ENCODE measurements around the gene IFNG.

Gene IFNG

DNA sequence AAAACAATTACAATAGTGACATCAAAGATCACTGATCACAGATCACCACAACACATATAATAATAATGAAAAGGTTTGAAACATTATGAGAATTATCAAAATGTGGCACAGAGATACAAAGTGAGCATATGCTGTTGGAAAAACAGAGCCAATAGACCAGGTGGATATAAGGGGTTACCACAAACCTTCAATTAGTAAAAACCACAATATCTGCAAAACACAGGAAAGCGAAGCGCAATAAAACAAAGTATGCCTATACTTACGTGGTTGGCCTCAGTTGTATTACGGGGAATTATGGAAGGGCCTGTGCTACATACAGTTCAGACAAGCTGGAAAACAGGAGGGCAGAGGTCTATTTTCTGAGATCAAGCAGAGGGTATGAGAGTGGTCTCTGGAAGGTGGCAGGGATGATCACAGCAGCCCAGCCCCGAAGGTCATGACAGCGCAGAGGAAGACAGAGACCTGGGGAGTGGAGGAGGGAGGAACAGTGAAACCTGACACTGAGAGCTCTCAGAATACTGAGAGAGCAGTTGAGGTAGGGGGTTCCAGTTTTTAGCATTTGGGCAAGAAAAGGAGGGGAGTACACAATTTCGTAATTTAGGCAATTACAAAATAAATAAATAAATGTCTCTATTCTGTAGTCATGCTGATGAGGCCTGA lies 41.3 kb downstream of the IFNG start:
- in situ Hi-C loops (cut with MboI; ENCODE audit: low sequenced_read_pairs) = no loop called here

DNA sequence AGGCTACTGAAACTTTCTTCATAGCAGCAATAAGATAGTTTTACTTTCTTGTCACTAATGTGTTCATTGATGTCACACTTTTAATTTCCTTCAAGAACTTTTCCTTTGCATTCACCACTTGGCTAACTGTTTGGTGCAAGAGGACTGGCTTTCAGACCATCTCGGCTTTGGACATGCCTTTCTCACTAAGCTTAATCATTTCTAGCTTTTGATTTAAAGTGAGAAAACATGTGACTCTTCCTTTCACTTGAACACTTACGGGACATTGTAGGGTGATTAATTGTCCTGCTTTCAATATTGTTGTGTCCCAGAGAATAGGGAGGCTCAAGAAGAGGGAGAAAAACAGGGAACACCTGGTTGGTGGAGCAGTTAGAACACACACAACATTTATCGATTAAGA lies 41.9 kb downstream of the IFNG start:
- in situ Hi-C loops (cut with MboI; ENCODE audit: low sequenced_read_pairs) = no loop called here

DNA sequence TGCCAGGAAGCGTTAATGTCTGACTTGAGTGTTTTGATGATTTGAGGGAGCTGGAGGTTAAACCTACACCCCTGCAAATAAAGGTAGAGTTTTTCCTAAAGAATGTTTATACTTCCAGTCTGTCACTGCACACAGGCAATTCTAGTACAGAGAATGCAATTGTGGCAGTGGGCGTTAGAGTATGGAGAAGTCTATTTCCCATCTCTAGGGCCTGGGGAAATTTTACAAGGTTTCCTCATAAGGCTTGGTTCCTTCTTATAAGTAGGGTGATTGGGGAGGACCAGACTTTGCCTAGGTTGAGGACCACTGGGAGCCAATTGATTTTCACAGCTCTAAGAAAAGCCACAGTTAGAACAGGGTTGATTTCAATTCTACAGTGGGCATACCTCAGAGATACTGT lies 44.3 kb downstream of the IFNG start:
- in situ Hi-C loops (cut with MboI; ENCODE audit: low sequenced_read_pairs) = no loop called here

DNA sequence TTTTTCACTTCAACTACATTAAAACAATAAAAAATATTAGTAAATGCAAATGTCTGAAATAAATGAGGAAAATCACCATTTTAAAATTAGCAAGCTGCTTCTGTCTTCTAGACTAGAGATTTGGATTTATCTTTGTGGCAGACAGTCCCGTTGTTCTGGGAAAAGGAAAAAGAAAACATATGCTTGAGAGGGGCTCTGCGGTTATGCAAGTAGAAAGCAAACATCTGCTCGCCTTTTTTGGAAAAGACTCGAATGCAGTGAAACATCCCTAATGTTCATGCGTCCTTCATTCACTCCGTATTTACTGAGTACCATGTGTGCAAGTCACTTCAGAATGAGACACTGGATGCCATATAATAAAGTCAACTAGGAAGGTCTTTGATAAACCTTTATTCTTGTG lies 44.9 kb downstream of the IFNG start:
- in situ Hi-C loops (cut with MboI; ENCODE audit: low sequenced_read_pairs) = no loop called here

DNA sequence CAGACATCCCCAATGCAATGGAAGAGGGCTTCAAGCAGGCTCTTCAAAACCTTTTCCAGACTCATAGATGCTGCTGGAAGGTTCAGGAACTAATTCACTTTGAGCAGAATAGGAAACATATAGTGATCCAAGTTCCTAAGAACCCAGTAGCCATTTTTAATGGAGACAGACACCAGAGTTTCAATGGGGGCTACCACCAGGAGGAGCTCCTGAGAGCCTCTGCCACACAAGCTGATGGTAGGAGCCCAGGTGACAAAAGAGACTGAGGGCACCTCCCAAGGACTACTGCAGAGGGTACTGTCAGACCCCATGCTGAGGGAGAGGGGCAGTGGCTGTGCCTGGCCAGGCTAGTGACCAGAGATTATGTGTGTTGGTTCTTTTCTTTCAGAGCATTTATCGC lies 45.9 kb downstream of the IFNG start:
- in situ Hi-C loops (cut with MboI; ENCODE audit: low sequenced_read_pairs) = no loop called here

DNA sequence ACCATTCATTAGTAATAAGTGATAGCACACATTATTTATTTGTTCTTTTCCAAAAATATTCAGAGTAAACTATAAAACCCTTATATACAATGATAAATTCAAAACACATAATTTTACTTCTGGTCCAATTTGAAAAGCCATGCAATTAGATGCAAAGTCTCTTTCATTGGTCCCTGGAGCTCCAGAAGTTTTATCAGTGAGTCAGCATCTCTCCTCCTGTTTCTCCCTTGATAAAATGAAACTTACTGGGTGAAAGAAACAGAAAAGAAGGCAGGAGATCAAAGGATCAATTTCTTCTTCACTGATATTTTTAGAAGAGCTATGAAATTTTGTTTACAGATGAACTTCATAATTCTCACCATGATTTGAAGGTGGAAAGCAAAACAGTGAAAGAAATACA lies 47.5 kb downstream of the IFNG start:
- in situ Hi-C loops (cut with MboI; ENCODE audit: low sequenced_read_pairs) = no loop called here

DNA sequence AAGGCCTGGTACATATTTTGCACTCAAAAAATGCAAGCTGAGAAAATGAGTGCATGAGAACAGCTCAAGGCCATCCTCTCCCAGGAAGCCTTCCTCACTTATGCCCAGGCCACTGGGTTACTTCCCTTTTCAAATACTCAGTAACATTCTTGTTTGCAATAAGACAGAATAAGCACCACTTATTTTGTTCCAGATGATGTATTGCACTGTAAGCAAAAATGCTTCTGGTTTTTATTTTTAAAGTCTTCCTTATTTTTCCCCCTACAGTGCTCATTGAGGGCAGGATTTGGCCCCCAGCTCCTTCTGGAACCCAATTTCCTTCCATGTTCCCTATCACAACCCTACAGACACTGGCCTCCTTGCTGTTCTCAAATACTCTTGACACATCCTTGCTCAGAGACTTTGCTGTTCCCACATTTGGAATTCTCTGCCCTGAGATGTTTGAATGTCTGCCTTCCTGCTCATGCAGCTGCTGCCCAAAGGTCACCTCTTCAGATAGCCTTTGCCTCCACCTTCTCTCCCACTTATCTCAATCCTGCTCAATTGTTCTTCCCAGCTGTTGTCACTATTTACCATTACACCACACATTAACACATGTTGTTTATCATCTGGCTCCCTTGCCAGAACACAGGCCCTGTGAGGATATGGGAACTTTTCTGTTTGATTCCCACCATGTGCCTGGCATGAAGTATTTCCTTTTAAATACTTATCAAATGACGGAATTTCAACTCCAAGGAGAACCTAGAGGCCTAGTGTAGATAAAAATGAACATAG lies 49.9 kb downstream of the IFNG start:
- in situ Hi-C loops (cut with MboI; ENCODE audit: low sequenced_read_pairs) = no loop called here

DNA sequence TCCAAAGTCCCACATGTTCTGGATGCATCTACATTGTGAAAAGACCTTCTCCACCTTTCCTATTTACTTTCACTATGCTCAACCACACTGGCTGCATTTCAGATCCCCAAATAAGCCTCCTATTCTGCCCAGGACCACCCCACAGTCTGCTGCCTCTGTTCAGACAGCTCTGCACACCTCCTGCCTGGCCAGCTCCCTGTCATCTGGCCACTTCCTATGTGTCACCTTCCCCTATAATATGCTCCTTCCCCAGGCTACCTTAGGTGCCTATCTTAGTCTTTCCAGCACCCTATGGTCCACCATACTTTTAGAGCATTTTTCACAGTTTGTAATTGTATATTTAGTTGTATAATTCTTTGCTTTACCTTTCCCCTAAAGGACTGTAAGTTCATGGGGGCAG lies 50.5 kb downstream of the IFNG start:
- in situ Hi-C loops (cut with MboI; ENCODE audit: low sequenced_read_pairs) = no loop called here

DNA sequence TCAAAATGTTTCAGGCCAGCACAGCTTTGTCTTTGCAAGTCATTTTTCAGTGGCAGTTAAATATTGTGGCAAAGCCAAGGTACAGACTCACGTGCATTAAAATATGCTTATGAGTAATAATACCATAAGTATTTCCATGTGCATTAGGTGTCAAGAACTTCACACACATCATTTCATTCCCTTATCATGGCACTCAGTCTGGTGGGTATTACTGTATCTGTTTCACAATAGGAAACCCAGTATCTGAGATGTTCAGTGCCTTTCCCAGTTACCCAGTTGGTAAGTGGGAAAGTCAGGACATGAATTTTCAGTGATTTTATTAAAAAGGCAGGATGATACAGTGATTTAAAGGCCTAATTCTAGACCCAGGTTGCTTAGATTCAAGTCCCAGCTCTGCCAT lies 52.9 kb downstream of the IFNG start:
- in situ Hi-C loops (cut with MboI; ENCODE audit: low sequenced_read_pairs) = no loop called here

DNA sequence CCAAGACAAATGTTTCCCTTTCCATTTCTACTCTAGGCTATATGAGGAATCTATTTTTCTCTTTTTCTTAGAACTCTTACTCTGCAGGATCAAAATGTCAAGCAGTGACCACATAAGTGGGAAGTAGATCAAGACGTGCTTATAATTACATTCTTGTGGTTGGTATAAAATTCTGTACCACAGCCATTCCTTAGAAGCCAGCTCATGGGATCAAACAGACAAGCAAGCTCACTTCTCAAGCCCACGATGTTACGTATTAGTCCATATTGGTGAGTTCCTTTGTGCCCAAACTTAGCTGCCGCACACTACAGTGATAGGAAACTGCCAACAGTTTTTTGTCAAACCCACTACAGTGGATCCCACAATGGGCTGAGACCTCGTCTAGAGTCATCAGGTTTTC lies 53.4 kb downstream of the IFNG start:
- in situ Hi-C loops (cut with MboI; ENCODE audit: low sequenced_read_pairs) = no loop called here
